Lower leg skin (tissue), 3 donors: ENCODE data around the gene CD37.

ENCODE experiments used
- CTCF ChIP-seq, 3 donors: fragments of 450-650 bp; IDR thresholded peaks; one replicate each; pipeline ENCODE4 v1.5.1; 2016; ENCODE audit warnings: antibody characterized with exemption in 3 of 3, mild to moderate bottlenecking in 3 of 3, moderate library complexity in 2 of 3
- POLR2A ChIP-seq, 2 donors: fragments of 450-650 bp; IDR thresholded peaks; one replicate each; pipeline ENCODE4 v1.6.1; 2016 to 2017; ENCODE audit warnings: antibody characterized with exemption in 2 of 2, mild to moderate bottlenecking in 1 of 2, moderate library complexity in 1 of 2

GRCh38 chr19:49324801-49325576 is 10.2 kb upstream of the CD37 start, which contains the start of gene SLC6A16:
- TF ChIP-seq CTCF (IDR thresholded peaks at IDR 0.05) (no peak), POLR2A (IDR thresholded peaks at IDR 0.05) (no peak)
